HFF-Myc (cell line): ENCODE data around the gene SYT8.

Experiments
- DNase-seq: peaks from one replicate; pipeline ENCODE4 v3.0.0-alpha.2; 2011; ENCODE audit warnings: low read depth; ENCODE audit errors: extremely low read depth
- H3K4me3 ChIP-seq: replicated peaks from 2 replicates; pipeline ENCODE4 v1.5.1; 2011; ENCODE audit warnings: low read depth, mild to moderate bottlenecking, control low read depth, low read length
- CTCF ChIP-seq: IDR thresholded peaks from 2 replicates; pipeline ENCODE4 v1.5.1; 2012; ENCODE audit warnings: mild to moderate bottlenecking, low read depth, low read length, control low read depth; ENCODE audit errors: missing control alignments

SYT8 gene

DNA sequence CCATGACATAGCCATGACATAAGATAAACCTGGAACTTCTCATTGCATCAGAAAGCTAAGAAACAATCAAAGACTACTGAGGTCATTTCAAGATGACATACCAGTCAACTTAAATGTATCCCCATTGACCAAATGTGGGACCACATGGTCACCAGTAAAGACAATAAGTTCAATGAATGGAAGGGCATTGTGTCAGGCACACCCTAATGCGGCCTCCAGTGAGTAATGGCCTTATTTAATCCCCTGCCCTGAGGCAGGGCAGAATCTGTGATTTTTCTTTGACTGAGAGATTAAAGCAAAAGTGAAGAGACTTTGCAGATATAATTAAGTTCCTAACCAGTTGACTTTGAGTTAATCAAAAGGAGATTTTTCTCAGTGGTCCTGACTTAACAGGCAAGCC, 17.3 kb upstream of the SYT8 start:
- DNase-seq = no peak
- TF ChIP-seq CTCF = no peak
- no peak overlapping the region for H3K4me3 ChIP-seq

GRCh38 chr11:1819074-1819473, 15.7 kb upstream of the SYT8 start:
- no peak for TF ChIP-seq CTCF
- no peak for DNase-seq
- no peak overlapping the region for H3K4me3 ChIP-seq

- no peak for TF ChIP-seq CTCF
- no peak for DNase-seq
- no peak overlapping the region for H3K4me3 ChIP-seq
Measured at GRCh38 chr11:1820463-1821325, 14.1 kb upstream of the SYT8 start.

DNA sequence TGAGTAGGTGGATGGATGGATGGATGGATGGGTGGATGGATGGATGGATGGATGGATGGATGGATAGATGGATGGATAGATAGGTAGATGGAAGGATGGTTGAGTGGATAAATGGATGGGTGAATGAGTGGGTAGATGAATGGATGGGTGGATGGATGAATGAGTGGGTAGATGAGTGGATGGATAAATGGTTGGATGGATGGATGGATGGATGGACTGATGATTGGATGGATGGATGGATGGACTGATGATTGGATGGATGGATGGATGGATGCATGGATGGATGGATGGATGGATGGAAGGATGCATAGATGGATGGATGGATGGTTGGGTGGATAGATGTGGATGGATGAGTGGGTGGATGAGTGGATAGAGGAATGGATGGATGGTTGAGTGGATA, 13.2 kb upstream of the SYT8 start:
- H3K4me3 ChIP-seq = no peak overlapping the region
- no peak for DNase-seq
- TF ChIP-seq CTCF = no peak

GRCh38 chr11:1822648-1823375, 12.0 kb upstream of the SYT8 start:
- no peak for DNase-seq
- TF ChIP-seq CTCF = no peak
- H3K4me3 ChIP-seq = no peak overlapping the region

- TF ChIP-seq CTCF = no peak
- no peak for DNase-seq
- no peak overlapping the region for H3K4me3 ChIP-seq
Measured at GRCh38 chr11:1823376-1824220, 11.2 kb upstream of the SYT8 start.
